ENCODE results near the gene TYK2. TPM values are rescaled to one million over a fixed set of nuclear protein-coding genes. Genes with fewer than 3 reads are reported as not detected.
A peak's percentile ranks its signal among the peaks of the same experiment; 100 is the strongest.
"Not testable (repeated sequence)": the region's sequence is repeated elsewhere in the genome, so short reads cannot be mapped to it uniquely, and the experiment has no call there.

Gene TYK2
- total RNA-seq, 1 donor from 2014 or later, result 60.3 TPM

DNA sequence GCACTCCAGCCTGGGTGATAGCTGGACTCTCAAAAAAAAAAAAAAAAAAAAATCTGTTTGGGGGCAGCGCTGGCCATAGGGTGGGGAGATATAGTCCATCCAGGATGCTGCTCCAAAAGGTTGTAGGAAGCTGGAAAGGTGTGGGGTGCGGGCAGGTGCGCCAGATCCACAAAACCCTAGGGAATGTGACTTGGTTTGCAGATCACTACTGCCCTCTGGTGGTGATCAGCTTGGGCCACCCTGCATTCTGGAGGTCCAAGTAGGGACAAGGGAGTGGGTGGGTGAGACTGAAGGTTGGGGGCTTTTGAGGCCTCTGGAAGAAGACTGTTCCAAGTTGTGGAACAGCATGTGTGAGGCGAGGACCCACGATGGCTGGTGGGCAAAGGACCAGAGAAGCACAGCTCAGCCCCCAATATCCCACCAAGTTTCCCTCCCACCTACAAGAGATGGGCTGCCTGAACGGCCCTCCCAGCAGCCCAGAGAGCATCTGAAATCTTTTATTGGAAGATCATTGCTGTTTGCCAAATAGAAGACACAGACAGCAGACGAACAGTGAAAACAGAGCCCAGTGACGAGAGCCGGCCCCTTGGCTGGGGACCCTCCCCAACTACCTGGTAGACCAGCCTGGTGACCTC lies 10.4 kb upstream of the TYK2 start:
- ATAC-seq (ENCODE audit: poor library complexity) (peak; percentile 74), DNase-seq (peak; percentile 72)
- intact Hi-C loops (cut with DNase I), result loop anchor here (5.0 kb wide), 1 partner anchor 133 kb away; no protein-coding TSS in a partner anchor

- ATAC-seq (ENCODE audit: poor library complexity) (peak; percentile 16), DNase-seq (no peak)
- intact Hi-C loops (cut with DNase I), result loop anchor here (2.0 to 10.0 kb wide), 3 partner anchors 121 to 455 kb away; partner anchors contain the start of gene OLFM2
These were observed 9.5 kb upstream of the TYK2 start for GRCh38 chr19:10389863-10390262.

DNA sequence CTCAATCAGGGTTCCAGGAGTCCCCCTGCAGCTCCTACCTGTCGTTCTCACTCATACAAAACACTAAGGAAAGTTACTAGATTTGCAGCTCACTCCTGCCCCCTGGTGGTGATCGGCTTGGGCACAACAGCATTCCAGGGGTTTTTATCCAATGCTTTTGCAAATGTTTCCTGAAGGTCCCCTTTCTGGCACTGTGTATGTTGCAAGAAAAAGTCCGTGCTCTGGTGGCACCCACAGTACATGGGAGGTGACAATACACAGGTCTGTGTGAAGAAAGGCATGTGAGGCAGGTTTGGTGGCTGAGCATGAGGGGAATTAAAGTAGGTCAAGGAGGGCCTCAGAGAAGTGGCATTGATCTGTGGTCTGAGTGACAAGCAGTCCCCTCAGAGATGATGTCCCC lies 8.6 kb upstream of the TYK2 start:
- DNase-seq (peak; percentile 93), ATAC-seq (ENCODE audit: poor library complexity) (peak; percentile 75)
- intact Hi-C loops (cut with DNase I), result loop anchor here (2.0 to 10.0 kb wide), 2 partner anchors 120 to 454 kb away; partner anchors contain the start of gene OLFM2

GRCh38 chr19:10384580-10384979 lies 4.2 kb upstream of the TYK2 start:
- intact Hi-C loops (cut with DNase I), result loop anchor here (10.0 kb wide), 1 partner anchor 450 kb away; the partner anchor contains the start of gene OLFM2
- ATAC-seq (ENCODE audit: poor library complexity), result no peak
- DNase-seq, result no peak

GRCh38 chr19:10383223-10383499 lies 2.8 kb upstream of the TYK2 start:
- not testable (repeated sequence) for ATAC-seq (ENCODE audit: poor library complexity)

DNA sequence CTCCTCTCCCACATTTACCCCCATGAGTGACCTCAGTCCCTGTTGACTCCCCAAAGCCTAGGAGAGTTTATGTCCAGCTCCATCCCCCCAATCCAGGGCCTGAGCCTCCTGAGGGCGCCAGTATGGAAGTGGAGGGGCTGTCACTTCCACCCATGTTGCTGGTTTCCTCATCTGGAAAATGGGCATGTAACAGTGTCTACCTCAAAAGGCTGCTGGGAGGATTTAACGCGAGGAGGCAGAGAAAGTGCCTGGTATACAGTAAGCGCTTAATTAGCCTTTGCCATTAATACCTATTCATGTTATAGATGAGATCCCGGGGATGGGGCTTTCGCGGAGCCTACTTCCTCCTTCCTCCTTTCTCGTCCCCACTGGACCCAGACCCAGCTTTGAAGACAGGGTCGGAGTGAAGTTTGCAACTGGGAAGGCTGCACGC lies 476 bp downstream of the TYK2 start:
- DNase-seq, result no peak
- intact Hi-C loops (cut with DNase I), result loop anchor here (10.0 kb wide), 1 partner anchor 445 kb away; the partner anchor contains the start of gene OLFM2
- ATAC-seq (ENCODE audit: poor library complexity), result no peak

More at GRCh38 chr19:10383223-10383499, 2.8 kb upstream of the TYK2 start:
- intact Hi-C loops (cut with DNase I), result loop anchor here (10.0 kb wide), 1 partner anchor 448 kb away; the partner anchor contains the start of gene OLFM2
- not testable (repeated sequence) for DNase-seq

- intact Hi-C loops (cut with DNase I), result no loop called here
- no peak for DNase-seq
- no peak for ATAC-seq (ENCODE audit: poor library complexity)
These were observed 2.2 kb downstream of the TYK2 start for GRCh38 chr19:10378124-10378523.

DNA sequence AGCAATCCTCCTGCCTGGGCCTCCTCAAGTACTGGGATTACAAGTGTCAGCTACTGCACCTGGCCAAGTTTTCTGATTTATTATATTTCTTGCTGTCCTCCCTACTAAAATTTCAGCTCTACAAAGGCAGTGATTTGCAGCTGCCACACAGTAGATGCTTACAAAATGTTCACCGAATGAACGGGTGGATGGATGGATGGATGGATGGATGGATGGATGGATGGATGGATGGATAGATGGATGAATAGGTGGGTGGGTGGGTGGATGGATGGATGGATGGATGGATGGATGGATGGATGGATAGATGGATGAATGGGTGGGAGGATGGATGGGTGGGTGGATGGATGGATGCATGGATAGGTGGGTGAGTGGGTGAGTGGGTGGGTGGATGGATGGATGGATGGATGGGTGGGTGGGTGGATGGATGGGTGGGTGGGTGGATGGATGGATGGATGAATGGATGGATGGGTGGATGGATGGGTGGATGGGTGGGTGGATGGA lies 3.2 kb downstream of the TYK2 start:
- ATAC-seq (ENCODE audit: poor library complexity); intact Hi-C loops (cut with DNase I); DNase-seq: not testable (repeated sequence)

DNA sequence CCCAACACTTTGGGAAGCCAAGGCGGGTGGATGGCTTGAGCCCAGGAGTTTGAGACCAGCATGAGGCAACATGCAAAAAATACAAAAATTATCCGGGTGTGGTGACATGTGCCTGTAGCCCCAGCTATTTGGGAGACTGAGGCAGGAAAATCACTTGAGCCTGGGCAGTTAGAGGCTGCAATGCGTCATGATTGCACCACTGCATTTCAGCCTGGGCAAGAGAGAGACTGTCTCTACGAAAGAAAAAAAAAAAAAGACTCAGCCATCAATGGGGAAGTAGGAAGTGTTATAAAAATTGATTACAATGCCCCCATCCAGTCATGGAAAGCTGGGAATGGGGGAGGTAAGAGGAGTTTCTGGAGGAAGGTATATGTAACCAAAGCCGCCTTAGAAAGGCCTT lies 5.4 kb downstream of the TYK2 start:
- intact Hi-C loops (cut with DNase I), result no loop called here
- no peak for DNase-seq
- no peak for ATAC-seq (ENCODE audit: poor library complexity)

- intact Hi-C loops (cut with DNase I), result no loop called here
- DNase-seq (no peak), ATAC-seq (ENCODE audit: poor library complexity) (no peak)
These were observed 7.7 kb downstream of the TYK2 start for GRCh38 chr19:10372690-10373089.

GRCh38 chr19:10368101-10368803 lies 12.1 kb downstream of the TYK2 start:
- no peak for DNase-seq
- intact Hi-C loops (cut with DNase I), result no loop called here
- no peak for ATAC-seq (ENCODE audit: poor library complexity)

DNA sequence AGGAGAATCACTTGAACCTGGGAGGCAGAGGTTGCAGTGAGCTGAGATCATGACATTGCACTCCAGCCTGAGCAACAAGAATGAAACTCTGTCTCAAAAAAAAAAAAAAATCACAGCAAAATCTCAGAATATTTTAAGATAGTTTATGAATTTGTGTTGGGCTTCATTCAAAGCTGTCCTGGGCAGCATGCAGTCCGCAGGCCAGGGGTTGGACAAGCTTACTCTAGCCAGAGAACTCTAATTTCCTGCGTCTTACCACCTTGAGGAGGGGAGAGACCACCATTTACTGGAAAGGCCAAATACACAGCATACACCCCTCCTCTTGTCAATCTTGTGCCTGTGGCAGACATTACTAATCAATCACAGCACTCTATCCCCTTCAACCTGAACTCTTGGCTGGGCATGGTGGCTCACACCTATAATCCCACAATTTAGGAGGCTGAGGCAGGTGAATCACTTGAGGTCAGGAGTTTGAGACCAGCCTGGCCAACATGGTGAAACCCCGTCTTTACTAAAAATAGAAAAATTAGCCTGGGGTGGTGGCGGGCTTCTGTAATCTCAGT lies 13.3 kb downstream of the TYK2 start:
- DNase-seq; intact Hi-C loops (cut with DNase I); ATAC-seq (ENCODE audit: poor library complexity): not testable (repeated sequence)

GRCh38 chr19:10365518-10365917 lies 14.9 kb downstream of the TYK2 start:
- DNase-seq (no peak), ATAC-seq (ENCODE audit: poor library complexity) (no peak)
- intact Hi-C loops (cut with DNase I), result no loop called here

GRCh38 chr19:10364644-10365043 lies 15.7 kb downstream of the TYK2 start:
- DNase-seq, result no peak
- intact Hi-C loops (cut with DNase I), result no loop called here
- peak; percentile 28 for ATAC-seq (ENCODE audit: poor library complexity)

GRCh38 chr19:10363789-10364281 lies 16.5 kb downstream of the TYK2 start:
- intact Hi-C loops (cut with DNase I), result no loop called here

DNA sequence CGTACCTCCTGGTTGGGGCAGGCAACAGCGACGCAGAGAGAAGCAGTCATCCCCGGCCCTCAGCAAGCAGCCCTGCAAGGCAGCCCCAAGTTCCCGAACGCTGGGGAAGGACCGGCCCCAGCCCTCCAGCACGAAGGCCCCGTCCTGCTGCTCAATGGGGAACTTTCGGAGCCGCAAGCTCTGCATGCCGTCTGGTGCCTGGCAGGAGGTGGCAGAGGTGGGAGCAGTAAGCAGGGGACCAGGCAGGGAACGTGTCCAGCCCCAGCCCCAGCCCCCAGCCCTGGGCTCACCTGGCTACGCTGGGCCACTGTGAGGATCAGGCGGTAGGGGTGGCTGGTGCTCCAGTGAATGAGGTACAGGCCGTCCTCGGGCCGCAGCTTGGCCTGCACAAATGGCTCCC lies 18.1 kb downstream of the TYK2 start:
- ATAC-seq (ENCODE audit: poor library complexity) (no peak), DNase-seq (no peak)
- intact Hi-C loops (cut with DNase I), result no loop called here

More at GRCh38 chr19:10363789-10364281, 16.5 kb downstream of the TYK2 start:
- DNase-seq (no peak), ATAC-seq (ENCODE audit: poor library complexity) (no peak)

DNA sequence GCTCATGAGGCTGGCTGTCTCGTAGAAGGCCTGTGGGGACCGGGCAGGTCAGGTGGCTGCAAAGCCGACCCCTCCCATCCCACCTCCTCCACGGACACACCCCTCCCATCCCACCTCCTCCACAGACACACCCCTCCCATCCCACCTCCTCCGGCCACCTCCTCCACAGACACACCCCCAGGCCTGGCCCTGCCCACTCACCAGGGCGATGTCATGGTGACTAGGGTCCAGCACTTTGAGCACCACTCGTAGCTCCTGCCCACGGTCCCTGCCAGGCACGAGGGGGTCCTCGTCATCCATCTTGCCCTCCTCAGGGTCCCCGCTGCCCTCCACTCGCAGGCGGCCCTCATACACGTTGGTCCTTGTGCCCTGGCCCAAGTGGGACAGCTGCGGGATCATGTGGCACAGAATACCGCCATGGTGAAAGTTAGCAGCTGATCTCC lies 18.8 kb downstream of the TYK2 start:
- intact Hi-C loops (cut with DNase I), result no loop called here
- ATAC-seq (ENCODE audit: poor library complexity) (no peak), DNase-seq (no peak)

DNA sequence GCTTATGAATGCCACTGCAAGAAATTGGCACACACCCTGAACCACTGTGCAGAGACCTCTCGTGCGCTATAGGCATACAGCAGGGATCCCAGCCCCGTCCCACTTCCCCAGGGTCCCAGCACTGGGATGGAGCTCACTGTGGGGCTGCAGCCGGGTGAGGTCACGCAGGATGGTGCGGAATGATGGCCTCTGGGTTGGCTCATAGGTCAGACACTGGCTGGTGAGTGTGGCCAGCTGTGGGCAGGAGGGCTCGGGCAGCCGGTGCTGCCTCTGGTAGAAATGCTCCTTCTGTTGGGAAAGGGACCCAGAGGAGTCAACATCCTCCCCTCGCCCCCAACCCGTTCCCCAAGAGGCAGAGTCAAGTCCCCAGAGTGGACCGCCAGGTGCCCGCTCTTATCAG lies 23.9 kb downstream of the TYK2 start:
- intact Hi-C loops (cut with DNase I), result no loop called here

DNA sequence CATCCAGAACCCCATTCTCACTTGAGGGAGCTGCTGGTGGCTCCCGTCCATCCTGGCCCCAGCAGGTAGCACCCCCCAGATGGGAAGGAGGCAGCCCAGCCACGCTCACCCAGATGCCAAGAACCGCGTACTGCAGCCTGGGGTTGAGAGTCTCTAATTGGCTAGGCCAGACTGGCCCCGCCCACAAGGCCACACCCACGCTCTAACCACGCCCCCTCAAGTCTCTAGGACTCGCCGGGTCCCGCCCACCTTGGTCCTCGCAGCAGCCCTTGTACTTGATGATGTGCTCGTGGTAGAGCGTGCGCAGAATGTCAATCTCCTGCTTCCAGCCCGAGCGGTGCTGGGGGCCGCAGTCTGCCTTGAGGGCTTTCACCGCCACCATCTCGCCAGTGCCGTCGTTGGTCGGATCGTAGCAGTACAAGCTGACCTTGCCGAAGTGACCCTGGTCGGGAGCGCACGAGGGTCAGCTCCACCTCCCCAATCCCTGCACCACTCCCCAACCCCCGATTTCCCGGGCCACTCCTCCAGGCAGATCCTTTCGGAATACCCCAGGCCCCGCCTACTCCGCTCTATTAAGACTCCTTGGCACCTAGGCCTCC lies 26.5 kb downstream of the TYK2 start:
- intact Hi-C loops (cut with DNase I), result no loop called here
- peak; percentile 90 for ATAC-seq (ENCODE audit: poor library complexity)
- peak; percentile 90 for DNase-seq

More for the DNA sequence above, 23.9 kb downstream of the TYK2 start:
- no peak for ATAC-seq (ENCODE audit: poor library complexity)
- no peak for DNase-seq
